RWPE2 (cell line): ENCODE measurements around the gene CFAP70.

Experiments used
- ATAC-seq: fragments of 200-7000 bp; cut with Tn5 transposase; 3 replicates; pipeline ENCODE4 v1.9.1; 2021; ENCODE audit warnings: low read depth
- DNase-seq: peaks from one replicate; pipeline ENCODE4 v3.0.0-alpha.2; 2020; ENCODE audit warnings: low spot score
- H3K27ac ChIP-seq: fragments of 450-650 bp; 2 replicates; pipeline ENCODE4 v1.5.1; 2017; ENCODE audit warnings: mild to moderate bottlenecking; ENCODE audit not compliant: poor library complexity, severe bottlenecking
- H3K27me3 ChIP-seq: fragments of 250-450 bp; sonication (Bioruptor Pico); 2 replicates; pipeline ENCODE4 v1.5.1; 2021; ENCODE audit warnings: mild to moderate bottlenecking, moderate library complexity; ENCODE audit not compliant: insufficient read depth, poor library complexity, severe bottlenecking
- H3K36me3 ChIP-seq: fragments of 250-450 bp; sonication (Bioruptor Pico); 2 replicates; pipeline ENCODE4 v1.5.1; 2020; ENCODE audit warnings: low read depth, mild to moderate bottlenecking, moderate library complexity
- H3K4me1 ChIP-seq: fragments of 250-450 bp; sonication (Bioruptor Pico); 2 replicates; pipeline ENCODE4 v1.5.1; 2021; ENCODE audit warnings: mild to moderate bottlenecking, moderate library complexity; ENCODE audit not compliant: insufficient read depth, poor library complexity, severe bottlenecking
- H3K4me3 ChIP-seq: fragments of 250-450 bp; sonication (Bioruptor Pico); 2 replicates; pipeline ENCODE4 v1.5.1; 2021; ENCODE audit warnings: mild to moderate bottlenecking, moderate library complexity; ENCODE audit not compliant: severe bottlenecking
- H3K9me3 ChIP-seq: fragments of 250-450 bp; sonication (Bioruptor Pico); 2 replicates; pipeline ENCODE4 v1.5.1; 2021; ENCODE audit warnings: mild to moderate bottlenecking, moderate library complexity; ENCODE audit not compliant: severe bottlenecking
- CTCF ChIP-seq: fragments of 450-650 bp; IDR thresholded peaks from one replicate; pipeline ENCODE4 v1.5.1; 2017; ENCODE audit warnings: mild to moderate bottlenecking, moderate library complexity; ENCODE audit not compliant: poor library complexity, severe bottlenecking

The CFAP70 gene

GRCh38 chr10:73281097-73281496 lies 77.6 kb downstream of the CFAP70 start:
- Histone ChIP-seq H3K4me3 (no peak overlapping the region), H3K4me1 (no peaks in the 10 kb centered on the region), H3K27me3 (no peaks in the 10 kb centered on the region), H3K36me3 (no peaks in the 10 kb centered on the region), H3K9me3 (no peaks in the 10 kb centered on the region), H3K27ac (no peak overlapping the region)
- DNase-seq (no peak), ATAC-seq (no peak)
- TF ChIP-seq CTCF, result no peak

- H3K27me3 ChIP-seq, result no peaks in the 10 kb centered on the region
- TF ChIP-seq CTCF, result no peak
- H3K4me1 ChIP-seq, result peaks cover 29% of the 10 kb centered on the region
- no peak for ATAC-seq
- DNase-seq, result no peak
- H3K4me3 ChIP-seq, result no peak overlapping the region
- H3K27ac ChIP-seq, result no peak overlapping the region
- H3K9me3 ChIP-seq, result no peaks in the 10 kb centered on the region
- no peaks in the 10 kb centered on the region for H3K36me3 ChIP-seq
Measured at GRCh38 chr10:73264423-73264822, 94.2 kb downstream of the CFAP70 start.

- TF ChIP-seq CTCF, result peak; percentile 87
- Histone ChIP-seq H3K27me3 (no peaks in the 10 kb centered on the region), H3K36me3 (no peaks in the 10 kb centered on the region), H3K4me3 (no peak overlapping the region), H3K27ac (peak overlapping the region; percentile 58), H3K9me3 (peaks cover 4% of the 10 kb centered on the region), H3K4me1 (peaks cover 29% of the 10 kb centered on the region)
- ATAC-seq, result no peak; the same call in 2 of the 3 replicates
- no peak for DNase-seq
Measured at GRCh38 chr10:73263693-73264347, 94.8 kb downstream of the CFAP70 start.

GRCh38 chr10:73262880-73263555 lies 95.6 kb downstream of the CFAP70 start:
- peaks cover 29% of the 10 kb centered on the region for H3K4me1 ChIP-seq
- H3K27ac ChIP-seq, result peak overlapping the region; percentile 58
- no peak overlapping the region for H3K4me3 ChIP-seq
- no peak for DNase-seq
- no peaks in the 10 kb centered on the region for H3K27me3 ChIP-seq
- H3K36me3 ChIP-seq, result no peaks in the 10 kb centered on the region
- ATAC-seq, result no peak
- peaks cover 4% of the 10 kb centered on the region for H3K9me3 ChIP-seq
- TF ChIP-seq CTCF, result no peak
